Measurements from ENCODE around the gene ZEB1.
A peak's percentile ranks its signal among the peaks of the same experiment; 100 is the strongest.

ZEB1 gene

GRCh38 chr10:31346953-31347352 is 27.9 kb downstream of the ZEB1 start:
- no peak for DNase-seq (ENCODE audit: low read depth)
- no peak for TF ChIP-seq CTCF (conservative IDR thresholded peaks at IDR 0.05; ENCODE audit: low read depth, low read length)
- no peak overlapping the region for H3K4me3 ChIP-seq (ENCODE audit: low read depth, low read length)

GRCh38 chr10:31347705-31348104 is 28.7 kb downstream of the ZEB1 start:
- no peak for TF ChIP-seq CTCF (conservative IDR thresholded peaks at IDR 0.05; ENCODE audit: low read depth, low read length)
- H3K4me3 ChIP-seq (ENCODE audit: low read depth, low read length), result no peak overlapping the region
- no peak for DNase-seq (ENCODE audit: low read depth)

- no peak for DNase-seq (ENCODE audit: low read depth)
- TF ChIP-seq CTCF (conservative IDR thresholded peaks at IDR 0.05; ENCODE audit: low read depth, low read length), result no peak
- no peak overlapping the region for H3K4me3 ChIP-seq (ENCODE audit: low read depth, low read length)
These were observed 31.9 kb downstream of the ZEB1 start for GRCh38 chr10:31350891-31351290.

GRCh38 chr10:31352436-31353226 is 33.6 kb downstream of the ZEB1 start:
- no peak for DNase-seq (ENCODE audit: low read depth)
- no peak overlapping the region for H3K4me3 ChIP-seq (ENCODE audit: low read depth, low read length)

GRCh38 chr10:31353574-31353973 is 34.6 kb downstream of the ZEB1 start:
- H3K4me3 ChIP-seq (ENCODE audit: low read depth, low read length), result no peak overlapping the region
- TF ChIP-seq CTCF (conservative IDR thresholded peaks at IDR 0.05; ENCODE audit: low read depth, low read length), result no peak
- peak; percentile 39 for DNase-seq (ENCODE audit: low read depth)

More at GRCh38 chr10:31352436-31353226, 33.6 kb downstream of the ZEB1 start:
- TF ChIP-seq CTCF (conservative IDR thresholded peaks at IDR 0.05; ENCODE audit: low read depth, low read length), result no peak

GRCh38 chr10:31358688-31359330 is 39.8 kb downstream of the ZEB1 start:
- no peak overlapping the region for H3K4me3 ChIP-seq (ENCODE audit: low read depth, low read length)
- TF ChIP-seq CTCF (conservative IDR thresholded peaks at IDR 0.05; ENCODE audit: low read depth, low read length), result no peak
- DNase-seq (ENCODE audit: low read depth), result peak; percentile 69

Data from choroid plexus epithelial cell (primary cell).